Measurements from ENCODE around the gene GNG2. TPM values are rescaled to one million over a fixed set of nuclear protein-coding genes. Genes with fewer than 3 reads are reported as not detected.

Gene GNG2
- total RNA-seq, 3 donors from 2014 or later = 9.9 to 52.2 (median 16.6) TPM

DNA sequence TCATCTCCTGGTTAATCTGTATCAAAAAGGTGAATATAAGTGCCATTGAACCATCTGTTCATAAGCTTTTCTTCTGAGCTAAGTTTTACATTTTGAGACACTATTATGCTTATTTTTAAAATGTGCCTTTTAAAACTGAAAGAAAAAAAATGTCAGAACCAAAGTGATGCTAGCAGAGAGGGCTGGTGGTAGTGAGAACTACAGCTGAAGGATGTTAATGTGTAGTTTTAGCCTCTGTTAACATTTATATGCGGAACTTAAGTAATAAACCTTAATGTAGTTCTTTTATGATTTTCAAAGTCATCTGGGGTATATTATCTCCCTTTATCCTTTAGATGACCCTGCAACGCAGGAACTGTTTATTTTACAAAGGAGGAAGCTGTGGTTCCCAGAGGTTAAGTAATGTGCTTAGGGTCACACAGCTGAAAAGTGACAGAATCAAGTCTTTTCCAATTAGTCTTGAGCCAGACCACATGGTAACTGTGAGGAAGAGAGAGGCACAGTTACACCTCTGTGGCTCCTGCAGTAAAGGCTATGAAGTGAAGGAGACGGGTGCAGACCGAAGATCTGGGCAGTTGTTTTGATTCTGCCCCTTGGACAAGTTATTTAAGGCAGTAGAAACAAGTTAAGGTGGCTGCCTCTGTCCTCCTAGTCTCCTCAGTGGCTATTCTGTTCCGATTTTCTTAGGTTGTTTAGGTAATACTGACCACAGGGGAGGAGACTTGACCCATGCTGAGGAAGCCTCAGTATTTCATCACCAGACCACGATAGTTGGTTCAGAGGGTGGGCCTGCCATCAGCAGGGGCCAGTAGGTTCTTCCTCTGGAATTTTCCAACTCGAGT lies 23.9 kb downstream of the GNG2 start:
- ATAC-seq = peak; percentile 77

DNA sequence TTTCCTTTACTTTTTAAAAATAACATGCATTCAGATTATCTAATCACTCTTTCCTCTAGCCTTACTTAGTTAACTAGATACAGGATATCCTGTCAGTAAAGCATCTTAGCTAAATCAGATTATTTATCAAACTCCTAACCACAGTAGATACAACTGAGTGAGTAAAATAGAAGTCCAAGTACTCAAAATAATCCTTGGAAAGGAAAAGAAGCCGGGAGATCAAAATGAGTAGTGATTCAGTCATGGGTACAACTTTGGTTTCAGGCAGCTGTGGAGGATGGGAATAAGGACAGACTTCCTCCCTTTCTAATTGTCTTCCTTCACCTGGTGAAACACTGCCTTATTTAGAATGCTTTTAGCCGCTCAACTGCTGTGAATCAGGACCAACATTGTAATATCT lies 29.4 kb downstream of the GNG2 start:
- H3K36me3 ChIP-seq (ENCODE audit: low read depth) = no peaks in the 10 kb centered on the region
- ATAC-seq = no peak
- TF ChIP-seq, protein P1, sequence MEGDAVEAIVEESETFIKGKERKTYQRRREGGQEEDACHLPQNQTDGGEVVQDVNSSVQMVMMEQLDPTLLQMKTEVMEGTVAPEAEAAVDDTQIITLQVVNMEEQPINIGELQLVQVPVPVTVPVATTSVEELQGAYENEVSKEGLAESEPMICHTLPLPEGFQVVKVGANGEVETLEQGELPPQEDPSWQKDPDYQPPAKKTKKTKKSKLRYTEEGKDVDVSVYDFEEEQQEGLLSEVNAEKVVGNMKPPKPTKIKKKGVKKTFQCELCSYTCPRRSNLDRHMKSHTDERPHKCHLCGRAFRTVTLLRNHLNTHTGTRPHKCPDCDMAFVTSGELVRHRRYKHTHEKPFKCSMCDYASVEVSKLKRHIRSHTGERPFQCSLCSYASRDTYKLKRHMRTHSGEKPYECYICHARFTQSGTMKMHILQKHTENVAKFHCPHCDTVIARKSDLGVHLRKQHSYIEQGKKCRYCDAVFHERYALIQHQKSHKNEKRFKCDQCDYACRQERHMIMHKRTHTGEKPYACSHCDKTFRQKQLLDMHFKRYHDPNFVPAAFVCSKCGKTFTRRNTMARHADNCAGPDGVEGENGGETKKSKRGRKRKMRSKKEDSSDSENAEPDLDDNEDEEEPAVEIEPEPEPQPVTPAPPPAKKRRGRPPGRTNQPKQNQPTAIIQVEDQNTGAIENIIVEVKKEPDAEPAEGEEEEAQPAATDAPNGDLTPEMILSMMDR (IDR thresholded peaks at IDR 0.05) = no peak
- no peaks in the 10 kb centered on the region for H3K4me1 ChIP-seq (ENCODE audit: low read depth)
- intact Hi-C loops (cut with DNase I, micrococcal nuclease) = no loop called here
- H3K9me3 ChIP-seq = no peaks in the 10 kb centered on the region
- DNase-seq = no peak
- no peak overlapping the region for H3K4me3 ChIP-seq

More for the DNA sequence above, 23.9 kb downstream of the GNG2 start:
- peaks cover 10% of the 10 kb centered on the region for H3K4me1 ChIP-seq (ENCODE audit: low read depth)
- no peaks in the 10 kb centered on the region for H3K36me3 ChIP-seq (ENCODE audit: low read depth)
- H3K9me3 ChIP-seq = no peaks in the 10 kb centered on the region
- peak in 1 of 3 donors; percentile 17 for DNase-seq
- no peak overlapping the region for H3K4me3 ChIP-seq
- TF ChIP-seq, protein P1 (IDR thresholded peaks at IDR 0.05) = no peak
- intact Hi-C loops (cut with DNase I, micrococcal nuclease) = no loop called here

DNA sequence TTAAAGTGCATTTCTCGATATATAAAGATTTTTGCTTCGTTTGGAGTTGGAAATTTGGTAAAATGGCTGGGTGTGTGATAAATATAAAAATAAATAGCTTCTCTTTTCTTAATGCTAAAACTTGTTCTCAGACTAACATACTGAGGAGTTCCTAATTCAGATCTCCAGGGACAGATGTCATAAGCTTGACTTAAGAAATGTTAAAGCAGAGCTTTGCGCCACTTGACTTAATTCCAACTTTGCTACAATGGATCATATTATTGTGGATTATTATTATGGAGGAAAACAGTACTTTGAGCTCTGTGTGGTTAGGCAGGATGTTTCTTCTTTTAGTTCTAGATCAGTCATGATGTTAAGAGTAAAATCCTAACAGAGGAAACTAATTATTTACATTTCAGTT lies 33.8 kb downstream of the GNG2 start:
- TF ChIP-seq, protein P1 (IDR thresholded peaks at IDR 0.05) = no peak
- H3K9me3 ChIP-seq = no peaks in the 10 kb centered on the region
- H3K36me3 ChIP-seq (ENCODE audit: low read depth) = no peaks in the 10 kb centered on the region

DNA sequence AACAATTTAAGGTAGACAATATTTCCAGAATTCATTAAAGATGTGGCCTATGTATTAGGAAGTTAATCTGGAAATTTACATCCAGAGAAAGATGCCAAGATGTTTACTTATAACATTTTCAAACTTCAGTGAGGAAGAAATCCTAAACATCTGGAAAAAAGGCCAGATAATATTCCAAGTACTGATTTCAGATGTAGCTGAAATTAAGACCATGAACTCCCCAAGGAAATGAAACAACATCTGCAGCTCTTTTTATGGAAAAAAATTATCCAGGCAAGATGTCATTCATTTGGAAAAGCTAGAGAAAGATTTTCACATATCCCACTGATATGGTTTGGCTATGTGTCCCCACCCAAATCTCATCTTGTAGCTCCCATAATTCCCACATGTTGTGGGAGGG lies 35.0 kb downstream of the GNG2 start:
- intact Hi-C loops (cut with DNase I, micrococcal nuclease) = no loop called here
- TF ChIP-seq, protein P1 (IDR thresholded peaks at IDR 0.05) = no peak
- no peaks in the 10 kb centered on the region for H3K36me3 ChIP-seq (ENCODE audit: low read depth)
- no peaks in the 10 kb centered on the region for H3K9me3 ChIP-seq
- no peak overlapping the region for H3K4me3 ChIP-seq
- no peak for ATAC-seq
- no peak for DNase-seq
- H3K4me1 ChIP-seq (ENCODE audit: low read depth) = no peaks in the 10 kb centered on the region

More for the DNA sequence above, 33.8 kb downstream of the GNG2 start:
- intact Hi-C loops (cut with DNase I, micrococcal nuclease) = no loop called here
- DNase-seq (no peak), ATAC-seq (no peak)
- Histone ChIP-seq H3K4me1 (ENCODE audit: low read depth) (no peaks in the 10 kb centered on the region), H3K4me3 (no peak overlapping the region)

DNA sequence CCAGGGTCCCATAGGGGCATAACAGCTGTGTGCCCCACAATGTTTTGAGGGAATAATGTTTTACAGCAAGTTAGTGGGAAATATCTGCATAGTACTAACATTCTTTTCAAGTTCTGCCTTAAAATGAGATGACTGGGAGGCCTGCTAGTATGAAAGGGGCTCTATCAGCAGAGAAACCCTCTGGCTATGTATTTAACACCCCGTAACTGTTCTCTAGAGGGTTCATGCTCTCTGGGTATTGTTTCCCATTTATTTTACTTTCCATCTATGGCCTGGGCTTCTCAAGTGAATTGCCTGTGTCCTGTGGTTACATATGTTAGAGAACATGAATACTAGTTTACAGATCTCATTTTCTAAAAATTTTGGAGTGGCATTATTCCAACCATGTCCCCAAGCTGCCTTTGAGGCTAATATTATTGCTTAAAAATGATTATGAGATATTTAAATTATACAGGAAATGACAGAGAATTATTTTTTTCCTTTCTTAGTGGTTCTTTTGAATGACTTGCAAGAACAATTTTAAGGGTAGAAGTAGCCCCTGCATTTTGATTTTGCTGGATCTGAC lies 37.5 kb downstream of the GNG2 start:
- TF ChIP-seq, protein P1 (IDR thresholded peaks at IDR 0.05) = no peak
- Histone ChIP-seq H3K4me1 (ENCODE audit: low read depth) (no peaks in the 10 kb centered on the region), H3K4me3 (no peak overlapping the region), H3K9me3 (no peaks in the 10 kb centered on the region), H3K36me3 (ENCODE audit: low read depth) (no peaks in the 10 kb centered on the region)
- intact Hi-C loops (cut with DNase I, micrococcal nuclease) = no loop called here
- DNase-seq (no peak), ATAC-seq (no peak)
